Panc1 (cell line): ENCODE results near the gene PANX2. TPM values are rescaled to one million over a fixed set of nuclear protein-coding genes. Genes with fewer than 3 reads are reported as not detected.

Source experiments
- ATAC-seq: fragments of 200-7000 bp; cut with Tn5 transposase; 2 replicates; pipeline ENCODE4 v1.9.1; 2020; ENCODE audit warnings: mild to moderate bottlenecking, moderate library complexity
- BruUV-seq: library from RNA; stranded (reverse); fragments of 400-500 nt; replicated peaks from 2 replicates; lab custom pipeline; 2021; lab: Mats Ljungman, UMichigan
- CTCF ChIA-PET: fragments of 300-600 bp; sonication (Branson Sonifier 250); formaldehyde crosslinking; loops from one replicate; lab custom pipeline; 2022; ENCODE audit warnings: antibody characterized with exemption; lab: Charles Lee
- POLR2A ChIA-PET: fragments of 300-600 bp; sonication (Branson Sonifier 250); formaldehyde crosslinking; loops from one replicate; lab custom pipeline; 2022; ENCODE audit warnings: antibody characterized with exemption; lab: Charles Lee
- DNase-seq: peaks from one replicate; pipeline ENCODE4 v3.0.0-alpha.2; 2010; ENCODE audit warnings: low read depth, low spot score
- H3K27ac ChIP-seq: 2 replicates; pipeline ENCODE4 v1.5.1; 2011; ENCODE audit warnings: mild to moderate bottlenecking, low read length, inconsistent platforms
- H3K27me3 ChIP-seq: fragments of 200-500 bp; sonication (Bioruptor generic); 2 replicates; pipeline ENCODE4 v1.6.0; 2014; ENCODE audit warnings: low read length, inconsistent platforms; ENCODE audit not compliant: control insufficient read depth, insufficient read depth
- H3K36me3 ChIP-seq: fragments of 200-500 bp; sonication (Bioruptor generic); 2 replicates; pipeline ENCODE4 v1.5.1; 2014; ENCODE audit warnings: inconsistent platforms, mild to moderate bottlenecking, low read length, moderate library complexity; ENCODE audit not compliant: control insufficient read depth, insufficient read depth
- H3K4me1 ChIP-seq: 2 replicates; pipeline ENCODE4 v1.5.1; 2011; ENCODE audit warnings: inconsistent platforms, mild to moderate bottlenecking, low read length, moderate library complexity; ENCODE audit not compliant: control insufficient read depth, insufficient read depth
- H3K4me3 ChIP-seq, 2 experiments: 2 replicates each; pipeline ENCODE4 v1.5.1; 2011 to 2012; ENCODE audit warnings: low read depth in 2 of 2, low read length in 2 of 2, mild to moderate bottlenecking in 2 of 2, inconsistent platforms in 1 of 2, moderate library complexity in 1 of 2
- H3K9me3 ChIP-seq: fragments of 200-500 bp; sonication (Bioruptor generic); 2 replicates; pipeline ENCODE4 v1.5.1; 2014; ENCODE audit warnings: low read depth, mild to moderate bottlenecking, inconsistent platforms, low read length, moderate library complexity; ENCODE audit not compliant: control insufficient read depth, insufficient read depth
- CTCF ChIP-seq: fragments of 450-650 bp; IDR thresholded peaks from 2 replicates; pipeline ENCODE4 v1.5.1; 2017; ENCODE audit warnings: mild to moderate bottlenecking
- POLR2AphosphoS5 ChIP-seq: IDR thresholded peaks from 2 replicates; pipeline ENCODE4 v1.6.1; 2012; ENCODE audit warnings: mild to moderate bottlenecking, low read depth, low read length, moderate library complexity
- REST ChIP-seq, 2 experiments: IDR thresholded peaks; 2 replicates each; pipeline ENCODE4 v1.6.1; 2011 to 2012; ENCODE audit warnings: low read depth in 2 of 2, control low read depth in 1 of 2, low read length in 1 of 2, mild to moderate bottlenecking in 1 of 2, moderate library complexity in 1 of 2; ENCODE audit not compliant: insufficient read depth in 1 of 2
- SIN3A ChIP-seq: IDR thresholded peaks from 2 replicates; pipeline ENCODE4 v1.6.1; 2012; ENCODE audit warnings: low read depth, mild to moderate bottlenecking, low read length, moderate library complexity, borderline replicate concordance; ENCODE audit not compliant: insufficient read depth
- TCF7L2 ChIP-seq: IDR thresholded peaks from 2 replicates; pipeline ENCODE4 v1.6.1; 2011; ENCODE audit warnings: mild to moderate bottlenecking, low read depth, low read length, inconsistent platforms
- in situ Hi-C: cut with HindIII; loops from 2 replicates; pipeline ENCODE4 v1.10.0; 2016; ENCODE audit warnings: low sequenced_read_pairs, low pct_unique_long_range_greater_than_20kb
- intact Hi-C: fragments of 100-400 bp; cut with micrococcal nuclease; formaldehyde crosslinking; loops from one replicate; pipeline ENCODE4 v1.10.0; 2022; ENCODE audit not compliant: unreplicated experiment
- total RNA-seq: library from RNA; stranded (reverse); gene quantifications from one replicate; pipeline ENCODE4 v1.2.1, GENCODE V29; 2021; ENCODE audit not compliant: unreplicated experiment

The PANX2 gene
- total RNA-seq, 1 experiment from 2014 or later = 0.77 TPM

- Histone ChIP-seq H3K27ac (no peak overlapping the region), H3K36me3 (no peaks in the 10 kb centered on the region), H3K27me3 (no peaks in the 10 kb centered on the region), H3K9me3 (no peaks in the 10 kb centered on the region), H3K4me1 (no peaks in the 10 kb centered on the region), H3K4me3 (no peak overlapping the region)
- ChIA-PET POLR2A (no interaction called here), CTCF (no interaction called here)
- in situ Hi-C loops (no loop called here), intact Hi-C loops (no loop called here)
- DNase-seq (no peak), ATAC-seq (no peak)
- no peak for TF ChIP-seq CTCF
- no TSS peak for BruUV-seq
Observed at GRCh38 chr22:50162391-50162956, 8.1 kb upstream of the PANX2 start.

GRCh38 chr22:50165436-50166123 is 5.0 kb upstream of the PANX2 start:
- no peaks in the 10 kb centered on the region for H3K9me3 ChIP-seq
- no peak for DNase-seq
- no peaks in the 10 kb centered on the region for H3K27me3 ChIP-seq
- TF ChIP-seq POLR2AphosphoS5 (no peak), REST (IDR thresholded peaks at IDR 0.05; ENCODE audit: insufficient read depth in 1 of 2, low read depth in 2 of 2, low read length in 1 of 2) (no peak), SIN3A (no peak), TCF7L2 (no peak), CTCF (no peak)
- intact Hi-C loops (no loop called here), in situ Hi-C loops (no loop called here)
- H3K36me3 ChIP-seq = no peaks in the 10 kb centered on the region
- no peak overlapping the region for H3K4me3 ChIP-seq
- no peak overlapping the region for H3K27ac ChIP-seq
- ATAC-seq = no peak
- no TSS peak for BruUV-seq
- CTCF ChIA-PET = no interaction called here
- no peaks in the 10 kb centered on the region for H3K4me1 ChIP-seq
- POLR2A ChIA-PET = no interaction called here
